ENCODE results near the gene ROR2. TPM values are rescaled to one million over a fixed set of nuclear protein-coding genes. Genes with fewer than 3 reads are reported as not detected.

The ROR2 gene
- total RNA-seq, 1 donor from 2014 or later: 14.9 TPM

DNA sequence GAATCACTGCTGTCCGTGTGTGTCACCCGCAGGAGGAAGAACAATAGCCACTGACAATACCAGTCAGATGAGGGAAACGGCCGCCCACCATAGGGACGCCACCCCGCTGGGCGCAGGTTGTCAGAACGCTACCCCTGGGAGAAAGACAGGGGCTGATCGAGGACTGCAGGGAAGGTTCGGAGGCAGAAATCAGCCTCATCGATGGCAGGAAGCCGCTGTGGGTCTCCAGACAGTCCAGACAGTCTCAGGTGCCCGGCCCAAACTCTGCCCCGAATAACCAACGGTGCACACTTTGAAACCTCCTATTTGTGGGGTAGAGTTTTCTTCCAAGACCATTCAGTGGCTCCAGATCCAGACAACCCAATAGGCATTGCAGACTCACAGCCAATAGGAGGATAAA lies 181.5 kb downstream of the ROR2 start:
- no peak for DNase-seq (ENCODE audit: low read depth, low spot score)
- Mint-ChIP-seq H3K9me3 (peaks cover 19% of the 10 kb centered on the region), H3K4me3 (no peak overlapping the region), H3K36me3 (ENCODE audit: low read depth) (peaks cover 10% of the 10 kb centered on the region), H3K27ac (ENCODE audit: unreplicated experiment) (no peak overlapping the region), H3K4me1 (peaks cover 6% of the 10 kb centered on the region), H3K27me3 (ENCODE audit: low read depth) (peaks cover 2% of the 10 kb centered on the region)
- TF ChIP-seq, protein P1, sequence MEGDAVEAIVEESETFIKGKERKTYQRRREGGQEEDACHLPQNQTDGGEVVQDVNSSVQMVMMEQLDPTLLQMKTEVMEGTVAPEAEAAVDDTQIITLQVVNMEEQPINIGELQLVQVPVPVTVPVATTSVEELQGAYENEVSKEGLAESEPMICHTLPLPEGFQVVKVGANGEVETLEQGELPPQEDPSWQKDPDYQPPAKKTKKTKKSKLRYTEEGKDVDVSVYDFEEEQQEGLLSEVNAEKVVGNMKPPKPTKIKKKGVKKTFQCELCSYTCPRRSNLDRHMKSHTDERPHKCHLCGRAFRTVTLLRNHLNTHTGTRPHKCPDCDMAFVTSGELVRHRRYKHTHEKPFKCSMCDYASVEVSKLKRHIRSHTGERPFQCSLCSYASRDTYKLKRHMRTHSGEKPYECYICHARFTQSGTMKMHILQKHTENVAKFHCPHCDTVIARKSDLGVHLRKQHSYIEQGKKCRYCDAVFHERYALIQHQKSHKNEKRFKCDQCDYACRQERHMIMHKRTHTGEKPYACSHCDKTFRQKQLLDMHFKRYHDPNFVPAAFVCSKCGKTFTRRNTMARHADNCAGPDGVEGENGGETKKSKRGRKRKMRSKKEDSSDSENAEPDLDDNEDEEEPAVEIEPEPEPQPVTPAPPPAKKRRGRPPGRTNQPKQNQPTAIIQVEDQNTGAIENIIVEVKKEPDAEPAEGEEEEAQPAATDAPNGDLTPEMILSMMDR (conservative IDR thresholded peaks at IDR 0.05): no peak

DNA sequence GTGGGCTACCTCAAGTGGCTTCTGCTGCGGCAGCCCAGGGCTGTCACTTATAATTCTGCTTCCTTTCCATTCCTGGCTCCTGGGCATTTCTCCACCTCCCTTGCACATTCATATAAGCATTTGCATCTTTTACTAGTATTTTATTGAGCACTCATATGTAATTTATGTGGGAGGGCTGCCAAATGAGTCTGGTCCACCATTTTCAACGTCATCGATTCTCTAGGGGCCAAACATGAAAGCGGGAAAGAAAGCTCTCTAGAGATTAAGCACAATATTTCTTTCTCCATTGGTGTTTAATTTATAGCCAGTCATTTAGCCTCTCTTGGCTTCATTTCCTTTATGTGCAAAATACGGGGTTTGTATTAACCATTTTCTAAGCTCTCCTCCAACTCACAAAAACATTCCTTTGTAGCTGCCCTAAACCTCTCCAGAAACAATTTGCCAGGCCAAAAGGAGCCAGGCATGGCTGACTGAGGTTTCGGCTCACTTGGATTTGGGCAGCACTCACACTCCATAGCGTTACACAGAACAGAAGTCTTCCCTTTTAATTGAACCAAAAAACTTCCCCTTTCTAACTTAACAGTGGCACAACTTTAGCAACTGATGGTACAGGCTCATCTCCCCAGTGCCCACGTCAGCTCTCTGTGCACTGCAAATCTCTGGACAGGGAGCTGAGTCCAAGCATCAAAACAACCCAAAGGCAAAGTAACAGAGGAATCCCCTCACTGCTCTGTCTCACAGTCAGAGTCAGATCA lies 183.5 kb downstream of the ROR2 start:
- H3K27ac Mint-ChIP-seq (ENCODE audit: unreplicated experiment): no peak overlapping the region
- peaks cover 21% of the 10 kb centered on the region for H3K9me3 Mint-ChIP-seq
- no peaks in the 10 kb centered on the region for H3K4me1 Mint-ChIP-seq
- peaks cover 19% of the 10 kb centered on the region for H3K36me3 Mint-ChIP-seq (ENCODE audit: low read depth)
- H3K4me3 Mint-ChIP-seq: no peak overlapping the region
- TF ChIP-seq, protein P1 (conservative IDR thresholded peaks at IDR 0.05): no peak
- no peaks in the 10 kb centered on the region for H3K27me3 Mint-ChIP-seq (ENCODE audit: low read depth)
- DNase-seq (ENCODE audit: low read depth, low spot score): no peak

DNA sequence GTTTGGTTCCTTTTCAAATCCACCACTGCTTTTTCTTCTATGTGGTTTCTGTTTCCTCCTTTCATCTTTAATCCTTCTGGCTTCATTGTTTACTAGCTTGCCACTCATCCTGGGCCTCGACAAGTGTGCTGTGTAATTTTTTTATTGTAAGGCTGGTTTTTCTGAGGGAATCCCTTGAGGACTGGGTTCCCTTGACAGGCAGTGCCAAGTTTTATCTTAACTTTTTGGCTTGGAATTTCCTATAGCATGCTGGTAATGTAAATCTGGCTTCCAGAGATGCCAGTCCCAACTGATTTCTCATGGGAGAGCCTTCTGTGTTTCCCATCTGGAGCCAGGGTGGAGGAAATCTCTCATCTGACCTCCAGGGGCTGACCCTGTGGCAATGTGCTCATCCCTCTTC lies 184.7 kb downstream of the ROR2 start:
- TF ChIP-seq, protein P1 (conservative IDR thresholded peaks at IDR 0.05): no peak
- no peaks in the 10 kb centered on the region for H3K27me3 Mint-ChIP-seq (ENCODE audit: low read depth)
- DNase-seq (ENCODE audit: low read depth, low spot score): no peak
- H3K36me3 Mint-ChIP-seq (ENCODE audit: low read depth): peaks cover 19% of the 10 kb centered on the region
- H3K4me3 Mint-ChIP-seq: no peak overlapping the region
- H3K27ac Mint-ChIP-seq (ENCODE audit: unreplicated experiment): no peak overlapping the region
- peaks cover 21% of the 10 kb centered on the region for H3K9me3 Mint-ChIP-seq
- no peaks in the 10 kb centered on the region for H3K4me1 Mint-ChIP-seq

DNA sequence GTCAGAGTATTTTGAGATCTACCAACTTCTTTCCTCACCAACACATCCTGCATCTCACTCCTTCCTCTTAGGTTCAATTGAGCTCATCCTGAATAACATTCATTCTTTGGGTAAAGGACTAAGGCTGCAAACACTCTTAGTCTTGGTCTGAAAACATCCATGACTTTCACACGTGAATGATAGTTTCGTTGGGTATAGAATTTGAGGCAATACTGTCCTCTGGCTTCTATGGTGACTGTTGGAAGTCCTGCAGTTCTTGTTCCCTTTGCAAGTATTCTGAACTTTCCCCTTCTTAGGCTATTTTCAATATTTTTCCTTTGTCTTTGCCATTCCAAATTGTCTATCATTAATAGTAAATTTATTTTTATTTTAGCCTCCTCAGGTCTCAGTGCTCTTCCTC lies 185.4 kb downstream of the ROR2 start:
- Mint-ChIP-seq H3K9me3 (peaks cover 21% of the 10 kb centered on the region), H3K27ac (ENCODE audit: unreplicated experiment) (no peak overlapping the region), H3K36me3 (ENCODE audit: low read depth) (peaks cover 19% of the 10 kb centered on the region), H3K27me3 (ENCODE audit: low read depth) (no peaks in the 10 kb centered on the region), H3K4me1 (no peaks in the 10 kb centered on the region), H3K4me3 (no peak overlapping the region)
- TF ChIP-seq, protein P1 (conservative IDR thresholded peaks at IDR 0.05): no peak
- DNase-seq (ENCODE audit: low read depth, low spot score): no peak

DNA sequence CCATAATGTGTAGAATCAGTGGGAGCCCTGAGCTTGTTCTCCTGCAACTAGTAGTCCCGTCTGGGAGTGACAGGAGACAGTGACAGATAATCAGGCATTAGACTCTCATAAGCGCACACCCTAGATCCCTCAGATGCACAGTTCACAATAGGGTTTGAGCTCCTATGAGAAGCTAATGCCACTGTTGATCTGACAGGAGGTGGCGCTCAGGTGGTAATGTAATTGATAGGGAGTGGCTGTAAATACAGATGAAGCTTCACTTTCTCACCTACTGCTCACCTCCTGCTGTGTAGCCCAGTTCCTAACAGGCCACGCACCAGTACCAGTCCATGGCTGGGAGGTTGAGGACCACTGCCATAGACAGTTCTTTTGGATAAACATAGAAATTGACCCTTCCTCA lies 188.7 kb downstream of the ROR2 start:
- H3K9me3 Mint-ChIP-seq: peaks cover 16% of the 10 kb centered on the region
- DNase-seq (ENCODE audit: low read depth, low spot score): no peak
- H3K27me3 Mint-ChIP-seq (ENCODE audit: low read depth): no peaks in the 10 kb centered on the region
- H3K4me3 Mint-ChIP-seq: no peak overlapping the region
- TF ChIP-seq, protein P1 (conservative IDR thresholded peaks at IDR 0.05): no peak
- H3K4me1 Mint-ChIP-seq: peaks cover 5% of the 10 kb centered on the region
- H3K36me3 Mint-ChIP-seq (ENCODE audit: low read depth): peaks cover 17% of the 10 kb centered on the region
- no peak overlapping the region for H3K27ac Mint-ChIP-seq (ENCODE audit: unreplicated experiment)

All from neural crest cell (in vitro differentiated cells).